ENCODE results near the gene FBXO28.

Gene FBXO28

GRCh38 chr1:224113005-224113404 lies 906 bp upstream of the FBXO28 start:
- TF ChIP-seq, protein P1, sequence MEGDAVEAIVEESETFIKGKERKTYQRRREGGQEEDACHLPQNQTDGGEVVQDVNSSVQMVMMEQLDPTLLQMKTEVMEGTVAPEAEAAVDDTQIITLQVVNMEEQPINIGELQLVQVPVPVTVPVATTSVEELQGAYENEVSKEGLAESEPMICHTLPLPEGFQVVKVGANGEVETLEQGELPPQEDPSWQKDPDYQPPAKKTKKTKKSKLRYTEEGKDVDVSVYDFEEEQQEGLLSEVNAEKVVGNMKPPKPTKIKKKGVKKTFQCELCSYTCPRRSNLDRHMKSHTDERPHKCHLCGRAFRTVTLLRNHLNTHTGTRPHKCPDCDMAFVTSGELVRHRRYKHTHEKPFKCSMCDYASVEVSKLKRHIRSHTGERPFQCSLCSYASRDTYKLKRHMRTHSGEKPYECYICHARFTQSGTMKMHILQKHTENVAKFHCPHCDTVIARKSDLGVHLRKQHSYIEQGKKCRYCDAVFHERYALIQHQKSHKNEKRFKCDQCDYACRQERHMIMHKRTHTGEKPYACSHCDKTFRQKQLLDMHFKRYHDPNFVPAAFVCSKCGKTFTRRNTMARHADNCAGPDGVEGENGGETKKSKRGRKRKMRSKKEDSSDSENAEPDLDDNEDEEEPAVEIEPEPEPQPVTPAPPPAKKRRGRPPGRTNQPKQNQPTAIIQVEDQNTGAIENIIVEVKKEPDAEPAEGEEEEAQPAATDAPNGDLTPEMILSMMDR (IDR thresholded peaks at IDR 0.05; ENCODE audit: insufficient read depth, missing control alignments), result no peak
- DNase-seq (ENCODE audit: insufficient read length, low spot score) (no peak), FAIRE-seq (no peak)

- DNase-seq (ENCODE audit: insufficient read length, low spot score) (no peak), FAIRE-seq (peak; percentile 95)
- TF ChIP-seq, protein P1 (IDR thresholded peaks at IDR 0.05; ENCODE audit: insufficient read depth, missing control alignments), result no peak
These were observed 380 bp upstream of the FBXO28 start for GRCh38 chr1:224113545-224113917.

DNA sequence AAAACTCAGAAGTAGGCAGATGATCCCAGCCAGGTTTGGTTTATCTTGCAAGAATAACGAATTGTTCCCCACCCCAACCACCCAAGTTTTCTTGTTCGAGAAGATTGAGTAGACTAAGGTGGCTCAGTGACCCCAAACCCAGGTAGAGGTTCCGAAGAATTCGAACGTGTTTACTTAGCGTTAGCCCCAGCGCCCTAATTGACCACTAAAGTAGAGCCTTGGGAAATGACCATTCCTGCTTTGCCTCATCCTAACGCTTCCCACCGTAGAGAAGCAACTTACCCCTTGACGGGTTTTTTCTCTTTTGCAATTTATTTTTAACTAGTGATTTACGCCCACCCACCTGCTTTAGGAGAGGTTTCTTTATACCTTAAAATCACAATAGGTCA lies 870 bp downstream of the FBXO28 start:
- TF ChIP-seq, protein P1 (IDR thresholded peaks at IDR 0.05; ENCODE audit: insufficient read depth, missing control alignments), result no peak
- DNase-seq (ENCODE audit: insufficient read length, low spot score) (no peak), FAIRE-seq (no peak)

GRCh38 chr1:224116131-224116530 lies 2.2 kb downstream of the FBXO28 start:
- DNase-seq (ENCODE audit: insufficient read length, low spot score) (no peak), FAIRE-seq (peak; percentile 96)

GRCh38 chr1:224118688-224119087 lies 4.8 kb downstream of the FBXO28 start:
- DNase-seq (ENCODE audit: insufficient read length, low spot score), result no peak
- no peak for FAIRE-seq
- TF ChIP-seq, protein P1 (IDR thresholded peaks at IDR 0.05; ENCODE audit: insufficient read depth, missing control alignments), result no peak

More at GRCh38 chr1:224116131-224116530, 2.2 kb downstream of the FBXO28 start:
- TF ChIP-seq, protein P1 (IDR thresholded peaks at IDR 0.05; ENCODE audit: insufficient read depth, missing control alignments), result peak; percentile 71

DNA sequence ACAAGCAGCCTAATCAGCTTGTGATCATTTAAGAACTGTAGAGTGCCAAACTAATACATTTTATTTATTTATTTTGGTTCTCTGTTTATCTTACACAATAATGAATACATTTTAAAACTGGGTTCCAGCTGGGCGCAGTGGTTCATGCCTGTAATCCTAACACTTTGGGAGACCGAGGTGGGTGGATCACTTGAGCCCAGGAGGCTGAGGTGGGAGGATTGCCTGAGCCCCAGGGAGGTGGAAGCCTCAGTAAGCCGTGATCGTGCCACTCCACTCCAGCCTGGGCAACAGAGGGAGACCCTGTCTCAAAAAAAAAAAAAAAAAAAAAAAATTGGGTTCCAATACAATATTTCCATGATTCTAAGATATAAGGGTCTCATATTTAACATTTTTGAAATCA lies 9.2 kb downstream of the FBXO28 start:
- FAIRE-seq (no peak), DNase-seq (ENCODE audit: insufficient read length, low spot score) (no peak)
- TF ChIP-seq, protein P1 (IDR thresholded peaks at IDR 0.05; ENCODE audit: insufficient read depth, missing control alignments), result no peak

GRCh38 chr1:224124220-224124619 lies 10.3 kb downstream of the FBXO28 start:
- no peak for DNase-seq (ENCODE audit: insufficient read length, low spot score)
- peak; percentile 86 for FAIRE-seq
- TF ChIP-seq, protein P1 (IDR thresholded peaks at IDR 0.05; ENCODE audit: insufficient read depth, missing control alignments), result no peak

Data from D721Med (cell line).